K562 (cell line): Measurements from ENCODE around the gene C12orf75. TPM values are rescaled to one million over a fixed set of nuclear protein-coding genes. Genes with fewer than 3 reads are reported as not detected.

Source experiments
- ATAC-seq: fragments of 200-7000 bp; cut with Tn5 transposase; 3 replicates; pipeline ENCODE4 v1.9.1; 2020; ENCODE audit warnings: moderate library complexity
- BruUV-seq: library from RNA; stranded (reverse); fragments of 400-500 nt; replicated peaks from 2 replicates; lab custom pipeline; 2021; lab: Mats Ljungman, UMichigan
- CTCF ChIA-PET: fragments of 300-600 bp; formaldehyde crosslinking; extraction: SDS; loops from one replicate; lab custom pipeline; 2021; ENCODE audit warnings: low intra/inter-chr PET ratio; lab: Yijun Ruan, JAX
- POLR2A ChIA-PET: fragments of 300-600, 350-650 bp; sonication (Branson Sonifier 250); formaldehyde crosslinking; extraction: SDS; loops from one replicate; lab custom pipeline; 2021; ENCODE audit warnings: antibody characterized with exemption, inconsistent platforms; lab: Yijun Ruan, JAX
- DNase-seq, 4 experiments: peaks; one replicate each; pipeline versions ENCODE4 v3.0.0 to v3.0.0-alpha.2; 2011 to 2018; ENCODE audit warnings: low spot score in 3 of 4, mixed read lengths in 3 of 4; ENCODE audit errors: extremely low read depth in 1 of 4
- FAIRE-seq: peaks from 2 replicates; lab custom pipeline; 2011; peaks lifted over from hg19 to GRCh38; lab: Jason Lieb, UNC
- H2AFZ ChIP-seq: 2 replicates; pipeline ENCODE4 v1.6.0; 2011; ENCODE audit warnings: low read depth, low read length, control low read depth, inconsistent platforms
- H3K27ac ChIP-seq: fragments of 200-600 bp; 3 replicates; pipeline ENCODE4 v1.8.0; 2011; ENCODE audit warnings: low read depth, mild to moderate bottlenecking, control low read depth, inconsistent platforms, low read length, moderate library complexity, mixed read lengths; ENCODE audit errors: extremely low read depth
- H3K27me3 ChIP-seq, 2 experiments: fragments of 300-600 bp in 1 of 2; 2 replicates in 1 of 2; 3 replicates in 1 of 2; pipeline versions ENCODE4 v1.6.0 to v1.8.0; 2011; ENCODE audit warnings: inconsistent platforms in 2 of 2, low read length in 2 of 2, mild to moderate bottlenecking in 1 of 2, mixed read lengths in 1 of 2, moderate library complexity in 1 of 2; ENCODE audit not compliant: control insufficient read depth in 2 of 2, insufficient read depth in 2 of 2
- H3K36me3 ChIP-seq: fragments of 300-600 bp; 3 replicates; pipeline ENCODE4 v1.8.0; 2011; ENCODE audit warnings: mild to moderate bottlenecking, low read length, inconsistent platforms; ENCODE audit not compliant: control insufficient read depth, insufficient read depth
- H3K4me1 ChIP-seq, 2 experiments: fragments of 200-600 bp in 1 of 2; replicated peaks in 1 of 2; 2 replicates in 1 of 2; 3 replicates in 1 of 2; pipeline versions ENCODE4 v1.5.1 to v1.8.0; 2011; ENCODE audit warnings: inconsistent platforms in 2 of 2, low read length in 2 of 2, mild to moderate bottlenecking in 1 of 2, mixed read lengths in 1 of 2, moderate library complexity in 1 of 2; ENCODE audit not compliant: control insufficient read depth in 2 of 2, insufficient read depth in 2 of 2
- H3K4me2 ChIP-seq: 2 replicates; pipeline ENCODE4 v1.6.1; 2011; ENCODE audit warnings: low read length, control low read depth, inconsistent platforms, mixed read lengths; ENCODE audit not compliant: insufficient read depth
- H3K4me3 ChIP-seq: fragments of 200-600 bp; sonication (generic), shearing (Covaris generic); 2 replicates; pipeline ENCODE4 v1.5.1; 2016; ENCODE audit warnings: control low read depth, inconsistent platforms
- H3K79me2 ChIP-seq: fragments of 200-600 bp; 3 replicates; pipeline ENCODE4 v1.8.0; 2011; ENCODE audit warnings: low read length, inconsistent platforms; ENCODE audit not compliant: control insufficient read depth, insufficient read depth
- H3K9ac ChIP-seq, 2 experiments: 2 replicates each; pipeline versions ENCODE4 v1.6.0 to v1.6.1; 2011; ENCODE audit warnings: low read depth in 2 of 2, low read length in 2 of 2, control low read depth in 1 of 2, inconsistent platforms in 1 of 2, mild to moderate bottlenecking in 1 of 2, mixed read lengths in 1 of 2; ENCODE audit not compliant: insufficient read depth in 1 of 2
- H3K9me1 ChIP-seq: one replicate; pipeline ENCODE4 v1.6.0; 2011; ENCODE audit warnings: inconsistent platforms, mild to moderate bottlenecking, low read length, moderate library complexity; ENCODE audit not compliant: control insufficient read depth, insufficient read depth
- H3K9me3 ChIP-seq: replicated peaks from 2 replicates; pipeline ENCODE4 v1.5.1; 2011; ENCODE audit warnings: low read depth, low read length, inconsistent platforms; ENCODE audit not compliant: control insufficient read depth, insufficient read depth
- H4K20me1 ChIP-seq: replicated peaks from 2 replicates; pipeline ENCODE4 v1.6.1; 2011; ENCODE audit warnings: low read length, inconsistent platforms, mixed read lengths; ENCODE audit not compliant: control insufficient read depth, insufficient read depth
- DDX20 ChIP-seq: fragments of 450-650 bp; IDR thresholded peaks from 2 replicates; pipeline ENCODE4 v1.6.1; 2016; ENCODE audit warnings: missing genetic modification characterization, low read depth, mild to moderate bottlenecking, missing compliant biosample characterization, moderate library complexity
- KLF6 ChIP-seq: fragments of 250-450 bp; sonication (Bioruptor Pico); IDR thresholded peaks from 2 replicates; pipeline ENCODE4 v1.4.0; 2020; ENCODE audit warnings: mild to moderate bottlenecking, moderate library complexity, borderline replicate concordance
- LARP7 ChIP-seq: fragments of 450-650 bp; IDR thresholded peaks from 2 replicates; pipeline ENCODE4 v1.6.1; 2016
- SMARCB1 ChIP-seq: IDR thresholded peaks from 2 replicates; pipeline ENCODE4 v1.6.1; 2011; ENCODE audit warnings: improper control_type of control experiment, low read depth; ENCODE audit not compliant: insufficient read length
- TAF1 ChIP-seq: IDR thresholded peaks from 2 replicates; pipeline ENCODE4 v1.6.1; 2011; ENCODE audit warnings: mild to moderate bottlenecking, low read length, moderate library complexity; ENCODE audit not compliant: insufficient read depth, control insufficient read depth, severe bottlenecking; ENCODE audit errors: extremely low read depth
- TBL1XR1 ChIP-seq, 2 experiments: IDR thresholded peaks; 2 replicates each; pipeline ENCODE4 v1.6.1; 2012; ENCODE audit warnings: improper control_type of control experiment in 2 of 2, low read length in 2 of 2, mild to moderate bottlenecking in 1 of 2
- TOE1 ChIP-seq, 2 experiments: fragments of 450-650 bp in 1 of 2; sonication (generic) in 1 of 2; formaldehyde crosslinking in 1 of 2; IDR thresholded peaks; 2 replicates each; pipeline versions ENCODE4 v1.7.1 to v1.8.0; 2016 to 2022; ENCODE audit warnings: borderline replicate concordance in 2 of 2, mild to moderate bottlenecking in 2 of 2, antibody characterized with exemption in 1 of 2, inconsistent platforms in 1 of 2, low read depth in 1 of 2, missing genetic modification reagents in 1 of 2, moderate library complexity in 1 of 2
- XRCC4 ChIP-seq: IDR thresholded peaks from one replicate; pipeline ENCODE4 v1.6.1; 2011; ENCODE audit not compliant: insufficient read depth, insufficient read length; ENCODE audit errors: extremely low read depth
- WGBS: fragments of 100-300 bp; shearing (Covaris generic); methylation state at CpG from one replicate; pipeline ENCODE4 v1.1.6; 2016; ENCODE audit warnings: low coverage, mixed read lengths; ENCODE audit not compliant: insufficient coverage; ENCODE audit errors: missing lambda C conversion rate; 5-methylcytosine and 5-hydroxymethylcytosine counted together
- in situ Hi-C: fragments of 300-500 bp; cut with MboI; formaldehyde crosslinking; loops from 4 replicates; pipeline ENCODE4 v1.15.0; 2018; ENCODE audit warnings: inconsistent platforms, mixed read lengths
- intact Hi-C: fragments of 100-400 bp; cut with micrococcal nuclease; formaldehyde crosslinking; loops from 2 replicates; pipeline ENCODE4 v1.14.2; 2022
- polyA plus RNA-seq, 8 experiments: library from polyadenylated mRNA; depleted of rRNA in 4 of 8; stranded (reverse) in 5 of 8; unstranded in 3 of 8; fragments of >200 nt; fragmentation: Nextera tagmentation in 2 of 8; fragmentation: Illumina TruSeq in 1 of 8; extraction: Ambion mirVana in 2 of 8; extraction: Trizol in 1 of 8; gene quantifications; 2 replicates each; pipeline versions ENCODE4 v1.2.1 to v1.2.3, GENCODE V29; 2011 to 2014; ENCODE audit warnings: inconsistent platforms in 1 of 8, missing spikeins in 1 of 8
- total RNA-seq, 7 experiments: library from RNA; depleted of rRNA in 6 of 7; stranded (reverse); fragments of >200 nt in 6 of 7; fragmentation: Illumina TruSeq in 2 of 7; extraction: Trizol in 2 of 7; gene quantifications; 2 replicates each; pipeline versions ENCODE4 v1.2.1 to v1.2.3, GENCODE V29; 2011 to 2021; ENCODE audit warnings: low replicate concordance in 1 of 7
- TF ChIP-seq, protein P1 (sequence below), 2 experiments: fragments of 450-650 bp; IDR thresholded peaks; 2 replicates each; pipeline ENCODE4 v1.6.1; 2018; ENCODE audit warnings: mild to moderate bottlenecking in 2 of 2, low read depth in 1 of 2; ENCODE audit not compliant: partially characterized antibody in 2 of 2
- TF ChIP-seq, protein P2 (sequence below): sonication (generic); formaldehyde crosslinking; IDR thresholded peaks from 2 replicates; pipeline ENCODE4 v1.8.0; 2022; ENCODE audit warnings: mild to moderate bottlenecking, missing genetic modification reagents

Gene C12orf75
- total and polyA plus RNA-seq, 9 of the 15 experiments (the other 6 are each of a cell fraction or from before 2014, with no cell fraction given): 0.06 to 0.82 (median 0.26) TPM; not detected in 3

- TF ChIP-seq TOE1 (IDR thresholded peaks at IDR 0.05; ENCODE audit: borderline replicate concordance): no peak
- TF ChIP-seq TOE1 (CRISPR knock-in tag; IDR thresholded peaks at IDR 0.05; ENCODE audit: borderline replicate concordance, low read depth): no peak
- no peak for TF ChIP-seq XRCC4
- TF ChIP-seq KLF6 (CRISPR knock-in tag): no peak
Observed at GRCh38 chr12:105358789-105359188, 28.3 kb downstream of the C12orf75 start (continued).

- no peak for DNase-seq
- BruUV-seq: no TSS peak
- H4K20me1 ChIP-seq: no peaks in the 10 kb centered on the region
- no peaks in the 10 kb centered on the region; a peak in 1 of 5 replicates for H3K4me1 ChIP-seq
- no peaks in the 10 kb centered on the region for H3K79me2 ChIP-seq
- no peaks in the 10 kb centered on the region for H3K9me1 ChIP-seq
- H3K36me3 ChIP-seq: no peaks in the 10 kb centered on the region
- ATAC-seq: no peak
- H3K27me3 ChIP-seq: peaks cover 0 to 9% of the 10 kb centered on the region in 2 experiments; a peak in 3 of 5 replicates
- CTCF ChIA-PET: no interaction called here
- POLR2A ChIA-PET: no interaction called here
- in situ Hi-C loops: no loop called here
- H3K4me3 ChIP-seq: no peak overlapping the region
- no peak overlapping the region for H3K9ac ChIP-seq
- H2AFZ ChIP-seq: no peak overlapping the region
- no peak overlapping the region for H3K27ac ChIP-seq
- H3K9me3 ChIP-seq: no peaks in the 10 kb centered on the region
- H3K4me2 ChIP-seq: no peak overlapping the region
- no peak for FAIRE-seq
- 0% methylated on average over 1 of the region's 1 CpG for WGBS
- intact Hi-C loops: no loop called here
- TF ChIP-seq, protein P1, sequence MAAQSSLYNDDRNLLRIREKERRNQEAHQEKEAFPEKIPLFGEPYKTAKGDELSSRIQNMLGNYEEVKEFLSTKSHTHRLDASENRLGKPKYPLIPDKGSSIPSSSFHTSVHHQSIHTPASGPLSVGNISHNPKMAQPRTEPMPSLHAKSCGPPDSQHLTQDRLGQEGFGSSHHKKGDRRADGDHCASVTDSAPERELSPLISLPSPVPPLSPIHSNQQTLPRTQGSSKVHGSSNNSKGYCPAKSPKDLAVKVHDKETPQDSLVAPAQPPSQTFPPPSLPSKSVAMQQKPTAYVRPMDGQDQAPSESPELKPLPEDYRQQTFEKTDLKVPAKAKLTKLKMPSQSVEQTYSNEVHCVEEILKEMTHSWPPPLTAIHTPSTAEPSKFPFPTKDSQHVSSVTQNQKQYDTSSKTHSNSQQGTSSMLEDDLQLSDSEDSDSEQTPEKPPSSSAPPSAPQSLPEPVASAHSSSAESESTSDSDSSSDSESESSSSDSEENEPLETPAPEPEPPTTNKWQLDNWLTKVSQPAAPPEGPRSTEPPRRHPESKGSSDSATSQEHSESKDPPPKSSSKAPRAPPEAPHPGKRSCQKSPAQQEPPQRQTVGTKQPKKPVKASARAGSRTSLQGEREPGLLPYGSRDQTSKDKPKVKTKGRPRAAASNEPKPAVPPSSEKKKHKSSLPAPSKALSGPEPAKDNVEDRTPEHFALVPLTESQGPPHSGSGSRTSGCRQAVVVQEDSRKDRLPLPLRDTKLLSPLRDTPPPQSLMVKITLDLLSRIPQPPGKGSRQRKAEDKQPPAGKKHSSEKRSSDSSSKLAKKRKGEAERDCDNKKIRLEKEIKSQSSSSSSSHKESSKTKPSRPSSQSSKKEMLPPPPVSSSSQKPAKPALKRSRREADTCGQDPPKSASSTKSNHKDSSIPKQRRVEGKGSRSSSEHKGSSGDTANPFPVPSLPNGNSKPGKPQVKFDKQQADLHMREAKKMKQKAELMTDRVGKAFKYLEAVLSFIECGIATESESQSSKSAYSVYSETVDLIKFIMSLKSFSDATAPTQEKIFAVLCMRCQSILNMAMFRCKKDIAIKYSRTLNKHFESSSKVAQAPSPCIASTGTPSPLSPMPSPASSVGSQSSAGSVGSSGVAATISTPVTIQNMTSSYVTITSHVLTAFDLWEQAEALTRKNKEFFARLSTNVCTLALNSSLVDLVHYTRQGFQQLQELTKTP (IDR thresholded peaks at IDR 0.05; ENCODE audit: low read depth in 1 of 2, partially characterized antibody in 2 of 2): no peak
- TF ChIP-seq TBL1XR1 (IDR thresholded peaks at IDR 0.05; ENCODE audit: low read length in 2 of 2): no peak
- TF ChIP-seq SMARCB1: no peak
- no peak for TF ChIP-seq DDX20 (tag)
- no peak for TF ChIP-seq TAF1
- TF ChIP-seq, protein P2, sequence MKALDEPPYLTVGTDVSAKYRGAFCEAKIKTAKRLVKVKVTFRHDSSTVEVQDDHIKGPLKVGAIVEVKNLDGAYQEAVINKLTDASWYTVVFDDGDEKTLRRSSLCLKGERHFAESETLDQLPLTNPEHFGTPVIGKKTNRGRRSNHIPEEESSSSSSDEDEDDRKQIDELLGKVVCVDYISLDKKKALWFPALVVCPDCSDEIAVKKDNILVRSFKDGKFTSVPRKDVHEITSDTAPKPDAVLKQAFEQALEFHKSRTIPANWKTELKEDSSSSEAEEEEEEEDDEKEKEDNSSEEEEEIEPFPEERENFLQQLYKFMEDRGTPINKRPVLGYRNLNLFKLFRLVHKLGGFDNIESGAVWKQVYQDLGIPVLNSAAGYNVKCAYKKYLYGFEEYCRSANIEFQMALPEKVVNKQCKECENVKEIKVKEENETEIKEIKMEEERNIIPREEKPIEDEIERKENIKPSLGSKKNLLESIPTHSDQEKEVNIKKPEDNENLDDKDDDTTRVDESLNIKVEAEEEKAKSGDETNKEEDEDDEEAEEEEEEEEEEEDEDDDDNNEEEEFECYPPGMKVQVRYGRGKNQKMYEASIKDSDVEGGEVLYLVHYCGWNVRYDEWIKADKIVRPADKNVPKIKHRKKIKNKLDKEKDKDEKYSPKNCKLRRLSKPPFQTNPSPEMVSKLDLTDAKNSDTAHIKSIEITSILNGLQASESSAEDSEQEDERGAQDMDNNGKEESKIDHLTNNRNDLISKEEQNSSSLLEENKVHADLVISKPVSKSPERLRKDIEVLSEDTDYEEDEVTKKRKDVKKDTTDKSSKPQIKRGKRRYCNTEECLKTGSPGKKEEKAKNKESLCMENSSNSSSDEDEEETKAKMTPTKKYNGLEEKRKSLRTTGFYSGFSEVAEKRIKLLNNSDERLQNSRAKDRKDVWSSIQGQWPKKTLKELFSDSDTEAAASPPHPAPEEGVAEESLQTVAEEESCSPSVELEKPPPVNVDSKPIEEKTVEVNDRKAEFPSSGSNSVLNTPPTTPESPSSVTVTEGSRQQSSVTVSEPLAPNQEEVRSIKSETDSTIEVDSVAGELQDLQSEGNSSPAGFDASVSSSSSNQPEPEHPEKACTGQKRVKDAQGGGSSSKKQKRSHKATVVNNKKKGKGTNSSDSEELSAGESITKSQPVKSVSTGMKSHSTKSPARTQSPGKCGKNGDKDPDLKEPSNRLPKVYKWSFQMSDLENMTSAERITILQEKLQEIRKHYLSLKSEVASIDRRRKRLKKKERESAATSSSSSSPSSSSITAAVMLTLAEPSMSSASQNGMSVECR: no peak
- no peak for TF ChIP-seq LARP7
Observed at GRCh38 chr12:105359856-105360255, 29.4 kb downstream of the C12orf75 start.
